GM18951 (cell line): ENCODE measurements around the gene KIRREL3.

ENCODE experiments used
- POLR2A ChIP-seq: IDR thresholded peaks from 4 replicates; pipeline ENCODE4 v1.6.1; 2011; ENCODE audit warnings: mild to moderate bottlenecking; ENCODE audit not compliant: insufficient read length, insufficient read depth; ENCODE audit errors: extremely low read depth
- in situ Hi-C: fragments of 300-500 bp; cut with MboI; formaldehyde crosslinking; loops from one replicate; pipeline ENCODE4 v1.12.0; 2022; ENCODE audit warnings: low sequenced_read_pairs, mixed read lengths, inconsistent platforms; ENCODE audit not compliant: unreplicated experiment

Gene KIRREL3

DNA sequence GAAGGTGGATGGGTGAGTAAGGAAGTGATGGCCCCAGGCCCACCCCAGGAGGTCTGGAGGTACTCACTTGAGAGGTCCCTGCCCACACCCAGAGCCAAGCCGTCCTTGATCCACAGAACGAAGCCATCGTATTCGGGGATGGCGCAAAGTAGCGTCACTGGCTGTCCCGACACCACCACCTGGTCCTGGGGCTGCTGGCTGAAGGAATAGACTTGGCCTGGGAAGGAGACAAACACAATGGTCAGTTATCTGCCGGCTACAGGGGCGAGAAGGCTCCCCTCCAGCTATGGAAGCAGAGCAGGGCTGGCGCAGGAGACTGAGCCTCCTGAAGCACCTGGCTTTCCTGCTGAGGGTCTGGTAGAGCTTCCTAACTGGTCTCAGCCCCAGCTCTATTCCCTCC is 474.1 kb downstream of the KIRREL3 start:
- in situ Hi-C loops, result no loop called here
- no peak for TF ChIP-seq POLR2A

- TF ChIP-seq POLR2A, result no peak
- in situ Hi-C loops, result no loop called here
These were observed 474.9 kb downstream of the KIRREL3 start for GRCh38 chr11:126525702-126526101.

DNA sequence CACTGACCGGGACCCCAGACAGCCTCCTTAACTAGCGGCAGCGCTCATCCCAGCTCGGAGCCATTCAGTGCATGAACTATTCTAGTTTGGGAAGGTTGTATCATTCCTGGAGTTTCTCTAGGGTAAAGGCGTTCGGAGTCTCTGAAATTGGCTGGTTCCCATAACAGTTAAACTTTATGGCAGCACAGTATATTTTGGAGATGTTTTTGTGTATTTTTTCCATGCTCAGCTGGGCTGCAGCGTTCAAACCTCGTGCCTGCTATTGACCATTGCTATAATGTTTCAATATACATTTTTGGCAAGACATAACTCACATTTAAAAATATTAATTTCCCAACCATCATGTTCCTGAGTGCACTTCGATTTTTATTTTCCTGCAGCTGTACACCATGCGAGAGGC is 475.4 kb downstream of the KIRREL3 start:
- no peak for TF ChIP-seq POLR2A
- in situ Hi-C loops, result no loop called here

DNA sequence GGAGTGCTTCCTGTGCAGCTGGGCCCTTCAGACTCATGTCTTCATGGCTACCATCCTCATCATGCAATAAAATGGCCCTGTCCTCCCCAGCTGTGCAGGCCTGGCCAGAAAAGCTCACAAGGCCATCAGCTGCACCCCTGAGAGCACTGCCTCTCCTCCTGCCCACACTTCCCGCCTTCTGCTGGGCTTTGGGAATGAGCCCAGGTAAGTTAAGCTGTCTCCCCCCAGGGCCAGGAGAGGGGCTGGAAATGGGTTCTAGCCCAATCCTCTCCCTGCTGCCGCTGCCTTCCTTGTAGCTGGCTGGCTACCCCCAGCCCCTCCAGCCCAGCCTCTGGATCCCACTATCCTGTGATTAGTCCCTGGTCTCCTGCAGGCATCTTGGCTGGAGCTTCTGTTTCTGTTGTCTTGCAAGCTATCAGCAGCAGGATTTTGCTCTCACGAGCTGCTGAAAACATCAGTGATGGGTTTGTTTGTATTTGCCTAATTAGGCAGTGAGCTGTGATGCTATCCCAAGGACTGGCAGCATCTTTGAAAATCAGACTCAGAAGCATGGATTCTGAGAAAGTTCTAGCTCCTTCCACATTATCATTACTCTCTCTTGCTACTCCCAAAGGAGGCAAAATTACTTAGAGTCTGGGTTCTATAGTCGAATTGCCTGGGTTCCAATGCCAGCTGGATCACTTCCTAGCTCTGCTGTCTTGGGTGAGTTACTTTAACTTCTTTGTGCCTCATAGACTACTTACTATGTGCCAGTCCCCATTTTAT is 476.9 kb downstream of the KIRREL3 start:
- TF ChIP-seq POLR2A, result no peak
- in situ Hi-C loops, result no loop called here

- no peak for TF ChIP-seq POLR2A
- in situ Hi-C loops, result no loop called here
These were observed 478.0 kb downstream of the KIRREL3 start for GRCh38 chr11:126522606-126523005.

DNA sequence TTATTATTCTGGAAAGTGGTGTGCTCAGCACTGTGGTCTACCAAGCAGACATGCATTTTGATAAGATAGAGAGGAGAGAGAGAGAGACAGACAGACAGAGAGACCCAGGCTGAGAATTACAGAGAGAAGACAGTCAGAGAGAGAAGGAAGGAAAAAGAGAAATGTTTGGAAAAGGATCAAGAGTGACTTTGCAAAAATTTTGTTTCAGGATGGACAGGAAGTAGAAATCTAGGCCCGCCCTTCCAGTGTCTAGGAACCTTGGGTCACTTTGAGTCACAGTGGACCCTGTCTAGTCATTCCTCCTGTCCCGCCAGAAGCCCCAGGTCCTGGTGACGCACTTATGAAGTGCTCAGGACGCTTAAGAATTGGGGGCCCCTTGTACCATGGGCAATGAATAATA is 478.4 kb downstream of the KIRREL3 start:
- TF ChIP-seq POLR2A, result no peak
- in situ Hi-C loops, result no loop called here

DNA sequence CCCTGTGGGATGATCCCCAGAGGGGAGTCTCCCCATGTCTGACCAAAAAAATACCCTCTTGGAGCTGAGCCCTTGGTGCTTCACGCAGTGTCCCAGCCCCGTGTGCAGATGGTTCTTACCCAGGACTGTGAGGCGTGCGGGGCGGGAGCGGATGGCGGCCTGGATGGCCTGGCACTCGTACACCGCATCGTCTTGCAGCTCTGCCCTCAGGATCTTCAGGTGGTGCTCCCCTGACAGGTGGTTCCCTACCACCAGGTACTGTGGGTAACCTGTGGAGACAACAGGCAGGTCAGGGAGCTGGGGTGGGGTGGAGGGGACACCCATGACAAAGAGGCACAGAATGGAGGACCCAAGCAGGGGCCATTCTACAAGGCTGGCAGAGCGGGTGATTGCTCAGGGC is 479.4 kb downstream of the KIRREL3 start:
- no peak for TF ChIP-seq POLR2A
- in situ Hi-C loops, result no loop called here

DNA sequence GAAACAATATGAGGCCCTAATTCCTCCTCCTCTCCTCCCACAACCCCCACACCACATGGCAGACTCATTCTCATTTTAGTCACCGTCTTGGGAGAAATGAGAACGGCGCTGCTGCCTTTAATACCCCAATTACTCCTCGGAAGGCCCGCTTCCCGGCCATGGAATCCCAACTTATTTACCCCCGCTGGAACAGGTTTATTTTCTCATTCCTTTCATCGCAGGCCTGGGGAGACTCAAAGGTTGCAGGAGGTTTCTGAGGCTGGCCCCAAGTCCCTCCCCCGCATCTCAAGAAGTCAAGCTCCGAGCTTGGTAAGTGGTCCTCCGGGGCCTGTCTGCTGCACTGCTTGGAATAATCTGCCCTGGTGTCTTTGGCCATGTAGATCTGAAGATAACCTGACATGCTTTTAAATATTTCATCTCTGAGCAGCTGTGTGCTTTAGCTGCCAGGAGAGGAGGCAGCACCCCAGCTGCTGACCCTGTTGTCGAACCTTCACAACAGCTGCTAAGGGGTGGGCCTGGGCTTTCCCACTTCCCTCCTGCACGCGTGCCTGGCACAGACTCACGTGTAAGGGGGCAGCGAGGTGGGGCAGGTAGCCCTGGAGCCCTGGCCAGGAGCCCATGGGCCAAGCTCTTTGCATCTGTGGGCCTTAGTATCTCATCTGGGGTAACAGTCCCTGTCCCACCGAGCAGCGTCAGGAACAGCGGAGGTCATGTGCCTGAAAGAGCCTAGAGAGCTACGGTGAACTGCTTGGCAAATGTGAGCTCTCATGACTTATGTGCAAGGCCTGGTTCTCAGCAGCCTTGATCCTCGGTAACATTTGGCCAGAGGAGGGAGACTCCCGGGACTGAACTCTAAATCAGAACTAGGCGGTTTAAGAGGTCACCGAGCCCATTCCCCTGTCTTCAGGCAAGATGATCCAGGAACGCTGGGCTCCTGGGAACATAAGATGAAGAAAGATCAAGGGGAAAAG is 480.5 kb downstream of the KIRREL3 start:
- in situ Hi-C loops, result no loop called here
- no peak for TF ChIP-seq POLR2A

DNA sequence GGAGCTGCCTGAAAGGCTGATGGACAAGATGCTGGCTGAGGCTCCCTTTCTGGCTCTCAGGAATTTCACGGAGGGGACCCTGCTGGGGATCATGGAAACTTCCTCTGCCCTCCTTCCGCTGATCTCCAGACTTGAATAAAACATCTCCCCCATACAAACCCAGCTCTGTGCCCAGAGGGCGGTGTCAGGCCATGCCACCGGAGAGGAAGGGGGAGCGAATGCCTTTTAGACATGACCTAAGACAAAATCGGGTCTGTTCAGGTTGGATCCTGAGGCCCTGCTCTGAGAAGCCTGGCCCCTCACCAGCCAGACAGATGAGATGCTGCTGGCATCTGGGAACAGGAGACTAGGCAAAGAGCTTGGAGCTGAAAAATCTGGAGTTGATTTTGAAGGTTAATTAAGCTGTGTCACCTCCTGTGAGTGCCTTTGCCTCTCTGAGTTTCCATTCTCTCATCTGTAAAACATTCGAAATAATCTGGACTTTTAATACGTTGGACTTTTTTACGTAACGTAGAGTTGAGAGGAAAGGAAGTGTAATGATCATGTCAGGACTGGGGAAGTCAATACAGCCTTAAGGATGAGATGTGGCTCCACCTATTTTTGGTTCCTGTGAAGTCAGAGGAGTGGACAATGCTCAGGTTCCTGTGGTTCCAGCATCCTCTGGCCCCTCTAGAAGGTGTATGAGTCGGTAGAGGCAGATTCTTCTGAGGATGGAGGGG is 481.4 kb downstream of the KIRREL3 start:
- no peak for TF ChIP-seq POLR2A
- in situ Hi-C loops, result no loop called here

DNA sequence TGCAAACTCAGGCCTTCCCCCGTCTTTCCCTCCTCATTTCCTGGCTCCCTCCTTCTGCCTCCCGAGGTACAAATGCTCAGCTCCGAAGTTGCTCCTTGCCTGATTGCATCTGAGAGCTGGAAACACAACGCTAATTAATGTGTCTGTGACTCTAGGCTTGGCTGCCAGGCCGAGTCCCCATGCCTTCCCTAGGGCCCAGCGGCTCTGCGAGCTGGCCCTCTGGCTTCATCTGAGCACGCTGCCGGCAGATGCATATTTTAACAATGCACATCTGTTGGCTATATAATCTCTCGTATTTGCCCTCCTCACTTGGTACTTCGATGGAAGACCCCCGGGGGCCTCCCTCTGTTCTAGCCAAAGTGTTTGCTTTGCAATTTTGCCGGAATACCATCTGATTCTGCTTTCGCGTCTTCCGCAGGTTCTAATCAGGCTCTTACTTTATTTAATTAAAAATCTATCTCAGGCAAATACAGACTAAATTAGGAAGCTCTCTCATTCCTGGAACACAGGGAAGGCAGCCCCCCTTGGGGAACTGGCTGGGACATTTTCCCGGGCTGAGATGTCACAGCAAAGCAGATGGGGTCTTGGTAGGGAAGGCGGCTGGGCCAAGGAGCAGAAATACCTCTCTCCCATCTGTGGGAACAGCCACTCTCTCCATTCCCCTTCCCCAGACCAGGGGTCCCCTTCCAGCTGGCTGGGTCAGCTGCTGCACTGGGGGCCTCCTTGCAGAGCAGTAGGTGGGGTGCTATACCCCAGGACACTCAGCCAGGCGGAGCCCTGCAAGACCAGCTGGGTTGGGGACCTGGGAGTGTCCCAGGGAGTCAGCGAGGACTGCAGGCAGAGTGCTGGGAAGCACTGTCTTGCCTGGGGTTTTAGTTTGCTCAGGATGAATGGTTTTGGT is 482.2 kb downstream of the KIRREL3 start:
- in situ Hi-C loops, result no loop called here
- TF ChIP-seq POLR2A, result no peak

DNA sequence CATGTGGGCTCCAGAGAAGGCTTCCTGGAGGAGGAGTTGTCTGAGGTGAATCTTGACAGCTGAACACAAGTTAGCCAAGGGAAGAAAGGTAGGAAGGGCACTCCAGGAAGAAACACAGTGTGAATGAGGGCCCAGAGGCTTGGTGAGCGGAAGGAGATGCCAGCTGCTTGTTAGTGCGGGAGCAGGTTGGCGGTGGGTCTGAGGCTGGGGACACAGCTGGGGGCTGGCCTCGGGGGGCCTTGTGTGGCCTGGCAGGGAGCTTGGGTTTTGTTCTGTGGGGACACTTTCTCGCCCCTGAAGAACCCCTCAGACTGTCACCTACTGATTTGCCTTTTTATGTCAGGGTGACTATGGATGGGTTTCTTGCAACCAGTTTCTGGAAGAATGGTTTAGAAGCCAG is 485.1 kb downstream of the KIRREL3 start:
- no peak for TF ChIP-seq POLR2A
- in situ Hi-C loops, result no loop called here

- TF ChIP-seq POLR2A, result no peak
- in situ Hi-C loops, result no loop called here
These were observed 486.4 kb downstream of the KIRREL3 start for GRCh38 chr11:126514061-126514693.
